ENCODE results near the gene KRT3.

The KRT3 gene

GRCh38 chr12:52818887-52819420 is 23.0 kb upstream of the KRT3 start:
- TF ChIP-seq CTCF (IDR thresholded peaks at IDR 0.05; ENCODE audit: borderline replicate concordance, extremely low read depth, low read length, poor library complexity, severe bottlenecking) (no peak), EZH2 (IDR thresholded peaks at IDR 0.05; ENCODE audit: borderline replicate concordance, low read depth, low read length, severe bottlenecking) (no peak)
- Histone ChIP-seq H3K27me3 (ENCODE audit: insufficient read depth, low read length, poor library complexity) (peaks cover 27% of the 10 kb centered on the region), H3K79me2 (ENCODE audit: insufficient read depth, low read length) (no peaks in the 10 kb centered on the region), H4K20me1 (ENCODE audit: insufficient read depth, low read length) (0 out of 2 replicates have a peak, but pooled peaks cover 6% of the 10 kb centered on the region), H3K36me3 (ENCODE audit: insufficient read depth, low read length) (no peaks in the 10 kb centered on the region), H3K9me3 (ENCODE audit: insufficient read depth, low read length, severe bottlenecking) (no peaks in the 10 kb centered on the region), H3K4me2 (ENCODE audit: insufficient read depth, low read length) (no peak overlapping the region), H3K4me1 (ENCODE audit: insufficient read depth, low read length) (no peaks in the 10 kb centered on the region), H3K27ac (ENCODE audit: low read length) (no peak overlapping the region), H2AFZ (ENCODE audit: low read depth, low read length) (no peak overlapping the region), H3K9ac (ENCODE audit: low read depth, low read length) (no peak overlapping the region), H3K4me3 (ENCODE audit: low read depth in 1 of 2, low read length in 2 of 2) (no peak overlapping the region)
- no peak for DNase-seq
- ATAC-seq (ENCODE audit: insufficient read depth, low read depth) = no peak

GRCh38 chr12:52818388-52818787 is 22.5 kb upstream of the KRT3 start:
- Histone ChIP-seq H3K27me3 (ENCODE audit: insufficient read depth, low read length, poor library complexity) (peaks cover 27% of the 10 kb centered on the region), H3K9ac (ENCODE audit: low read depth, low read length) (no peak overlapping the region), H3K4me1 (ENCODE audit: insufficient read depth, low read length) (no peaks in the 10 kb centered on the region), H2AFZ (ENCODE audit: low read depth, low read length) (no peak overlapping the region), H4K20me1 (ENCODE audit: insufficient read depth, low read length) (0 out of 2 replicates have a peak, but pooled peaks cover 6% of the 10 kb centered on the region), H3K9me3 (ENCODE audit: insufficient read depth, low read length, severe bottlenecking) (no peaks in the 10 kb centered on the region), H3K79me2 (ENCODE audit: insufficient read depth, low read length) (no peaks in the 10 kb centered on the region), H3K27ac (ENCODE audit: low read length) (no peak overlapping the region), H3K4me2 (ENCODE audit: insufficient read depth, low read length) (no peak overlapping the region), H3K36me3 (ENCODE audit: insufficient read depth, low read length) (no peaks in the 10 kb centered on the region), H3K4me3 (ENCODE audit: low read depth in 1 of 2, low read length in 2 of 2) (no peak overlapping the region)
- TF ChIP-seq EZH2 (IDR thresholded peaks at IDR 0.05; ENCODE audit: borderline replicate concordance, low read depth, low read length, severe bottlenecking) (no peak), CTCF (IDR thresholded peaks at IDR 0.05; ENCODE audit: borderline replicate concordance, extremely low read depth, low read length, poor library complexity, severe bottlenecking) (no peak)
- ATAC-seq (ENCODE audit: insufficient read depth, low read depth) (no peak), DNase-seq (no peak)

- Histone ChIP-seq H3K27ac (ENCODE audit: low read length) (no peak overlapping the region), H3K9me3 (ENCODE audit: insufficient read depth, low read length, severe bottlenecking) (no peaks in the 10 kb centered on the region), H3K36me3 (ENCODE audit: insufficient read depth, low read length) (no peaks in the 10 kb centered on the region), H2AFZ (ENCODE audit: low read depth, low read length) (no peak overlapping the region), H3K4me3 (ENCODE audit: low read depth in 1 of 2, low read length in 2 of 2) (no peak overlapping the region), H3K79me2 (ENCODE audit: insufficient read depth, low read length) (no peaks in the 10 kb centered on the region), H3K27me3 (ENCODE audit: insufficient read depth, low read length, poor library complexity) (peaks cover 27% of the 10 kb centered on the region), H3K9ac (ENCODE audit: low read depth, low read length) (no peak overlapping the region), H3K4me2 (ENCODE audit: insufficient read depth, low read length) (no peak overlapping the region), H3K4me1 (ENCODE audit: insufficient read depth, low read length) (no peaks in the 10 kb centered on the region), H4K20me1 (ENCODE audit: insufficient read depth, low read length) (0 out of 2 replicates have a peak, but pooled peaks cover 6% of the 10 kb centered on the region)
- DNase-seq = no peak
- TF ChIP-seq CTCF (IDR thresholded peaks at IDR 0.05; ENCODE audit: borderline replicate concordance, extremely low read depth, low read length, poor library complexity, severe bottlenecking) (no peak), EZH2 (IDR thresholded peaks at IDR 0.05; ENCODE audit: borderline replicate concordance, low read depth, low read length, severe bottlenecking) (no peak)
- ATAC-seq (ENCODE audit: insufficient read depth, low read depth) = no peak
These were observed 21.9 kb upstream of the KRT3 start for GRCh38 chr12:52817699-52818238.
